Measurements from ENCODE around the gene EN2.

DNA sequence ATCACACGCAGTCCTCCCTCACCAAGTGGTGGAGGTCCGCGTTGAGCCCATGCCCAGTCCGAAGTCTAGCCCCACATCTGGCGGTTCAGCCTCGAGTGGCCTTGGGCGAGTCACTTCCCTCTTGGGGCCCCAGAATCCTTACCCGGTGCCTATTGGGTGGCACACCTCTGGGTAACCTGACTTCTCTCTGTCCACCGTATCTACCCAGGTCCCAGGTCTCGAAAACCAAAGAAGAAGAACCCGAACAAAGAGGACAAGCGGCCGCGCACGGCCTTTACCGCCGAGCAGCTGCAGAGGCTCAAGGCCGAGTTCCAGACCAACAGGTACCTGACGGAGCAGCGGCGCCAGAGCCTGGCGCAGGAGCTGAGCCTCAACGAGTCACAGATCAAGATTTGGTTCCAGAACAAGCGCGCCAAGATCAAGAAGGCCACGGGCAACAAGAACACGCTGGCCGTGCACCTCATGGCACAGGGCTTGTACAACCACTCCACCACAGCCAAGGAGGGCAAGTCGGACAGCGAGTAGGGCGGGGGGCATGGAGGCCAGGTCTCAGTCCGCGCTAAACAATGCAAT is 4.3 kb downstream of the EN2 start:
- TF ChIP-seq, protein P1, sequence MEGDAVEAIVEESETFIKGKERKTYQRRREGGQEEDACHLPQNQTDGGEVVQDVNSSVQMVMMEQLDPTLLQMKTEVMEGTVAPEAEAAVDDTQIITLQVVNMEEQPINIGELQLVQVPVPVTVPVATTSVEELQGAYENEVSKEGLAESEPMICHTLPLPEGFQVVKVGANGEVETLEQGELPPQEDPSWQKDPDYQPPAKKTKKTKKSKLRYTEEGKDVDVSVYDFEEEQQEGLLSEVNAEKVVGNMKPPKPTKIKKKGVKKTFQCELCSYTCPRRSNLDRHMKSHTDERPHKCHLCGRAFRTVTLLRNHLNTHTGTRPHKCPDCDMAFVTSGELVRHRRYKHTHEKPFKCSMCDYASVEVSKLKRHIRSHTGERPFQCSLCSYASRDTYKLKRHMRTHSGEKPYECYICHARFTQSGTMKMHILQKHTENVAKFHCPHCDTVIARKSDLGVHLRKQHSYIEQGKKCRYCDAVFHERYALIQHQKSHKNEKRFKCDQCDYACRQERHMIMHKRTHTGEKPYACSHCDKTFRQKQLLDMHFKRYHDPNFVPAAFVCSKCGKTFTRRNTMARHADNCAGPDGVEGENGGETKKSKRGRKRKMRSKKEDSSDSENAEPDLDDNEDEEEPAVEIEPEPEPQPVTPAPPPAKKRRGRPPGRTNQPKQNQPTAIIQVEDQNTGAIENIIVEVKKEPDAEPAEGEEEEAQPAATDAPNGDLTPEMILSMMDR (conservative IDR thresholded peaks at IDR 0.05; ENCODE audit: low read depth, low read length) = no peak
- TF ChIP-seq EZH2 (IDR thresholded peaks at IDR 0.05; ENCODE audit: borderline replicate concordance, low read depth, low read length, poor library complexity, severe bottlenecking) = no peak
